HepG2 (cell line): Measurements from ENCODE around the gene TGFBR1. TPM values are rescaled to one million over a fixed set of nuclear protein-coding genes. Genes with fewer than 3 reads are reported as not detected.
A peak's percentile ranks its signal among the peaks of the same experiment; 100 is the strongest.

Experiments
- ATAC-seq: fragments of 200-7000 bp; cut with Tn5 transposase; 3 replicates; pipeline ENCODE4 v1.9.1; 2020; ENCODE audit warnings: mild to moderate bottlenecking, moderate library complexity
- BruUV-seq: library from RNA; stranded (reverse); fragments of 400-500 nt; replicated peaks from 2 replicates; lab custom pipeline; 2021; lab: Mats Ljungman, UMichigan
- CTCF ChIA-PET: fragments of 300-600 bp; formaldehyde crosslinking; extraction: SDS; loops from one replicate; lab custom pipeline; 2021; ENCODE audit warnings: low total read pairs, inconsistent platforms, low intra/inter-chr PET ratio; lab: Yijun Ruan, JAX
- POLR2A ChIA-PET: fragments of 350-600 bp; sonication (Branson Sonifier 250); formaldehyde crosslinking; loops from one replicate; lab custom pipeline; 2020; ENCODE audit warnings: antibody characterized with exemption, inconsistent platforms; lab: Yijun Ruan, JAX
- DNase-seq: peaks from one replicate; pipeline ENCODE4 v3.0.0-alpha.2; 2015; ENCODE audit warnings: low spot score
- FAIRE-seq: peaks from 3 replicates; lab custom pipeline; 2011; peaks lifted over from hg19 to GRCh38; lab: Jason Lieb, UNC
- H2AFZ ChIP-seq: one replicate; pipeline ENCODE4 v1.6.1; 2011; ENCODE audit warnings: low read length, inconsistent platforms
- H3K27ac ChIP-seq: fragments of 300-600 bp; 3 replicates; pipeline ENCODE4 v1.8.0; 2011; ENCODE audit warnings: mixed run types, mild to moderate bottlenecking, mixed read lengths, low read length, inconsistent platforms; ENCODE audit not compliant: insufficient read depth; ENCODE audit errors: extremely low read length
- H3K27me3 ChIP-seq, 2 experiments: fragments of 200-600 bp in 1 of 2; 2 replicates in 1 of 2; 3 replicates in 1 of 2; pipeline versions ENCODE4 v1.6.0 to v1.8.0; 2011; ENCODE audit warnings: low read length in 2 of 2, mild to moderate bottlenecking in 2 of 2, moderate library complexity in 2 of 2, inconsistent platforms in 1 of 2; ENCODE audit not compliant: insufficient read depth in 2 of 2, control insufficient read depth in 1 of 2
- H3K36me3 ChIP-seq, 2 experiments: fragments of 200-600 bp in 1 of 2; replicated peaks in 1 of 2; 2 replicates in 1 of 2; 3 replicates in 1 of 2; pipeline versions ENCODE4 v1.5.1 to v1.8.0; 2011; ENCODE audit warnings: low read length in 2 of 2, inconsistent platforms in 1 of 2; ENCODE audit not compliant: insufficient read depth in 2 of 2, control insufficient read depth in 1 of 2
- H3K4me1 ChIP-seq: 2 replicates; pipeline ENCODE4 v1.5.1; 2012; ENCODE audit warnings: low read length, inconsistent platforms; ENCODE audit not compliant: insufficient read depth
- H3K4me2 ChIP-seq: 2 replicates; pipeline ENCODE4 v1.6.0; 2011; ENCODE audit warnings: low read depth, low read length, inconsistent platforms
- H3K4me3 ChIP-seq, 3 experiments: fragments of 200-600 bp in 1 of 3; sonication (generic), shearing (Covaris generic) in 1 of 3; replicated peaks in 1 of 3; 2 replicates each; pipeline ENCODE4 v1.5.1; 2011 to 2016; ENCODE audit warnings: low read length in 3 of 3, inconsistent platforms in 2 of 3, low read depth in 2 of 3, mild to moderate bottlenecking in 2 of 3, control low read depth in 1 of 3, mixed read lengths in 1 of 3; ENCODE audit not compliant: insufficient read depth in 1 of 3
- H3K79me2 ChIP-seq: one replicate; pipeline ENCODE4 v1.6.1; 2011; ENCODE audit warnings: low read length, inconsistent platforms; ENCODE audit not compliant: insufficient read depth
- H3K9ac ChIP-seq: 2 replicates; pipeline ENCODE4 v1.6.0; 2011; ENCODE audit warnings: mild to moderate bottlenecking, low read depth, low read length, inconsistent platforms; ENCODE audit not compliant: insufficient read depth
- H3K9me3 ChIP-seq: 2 replicates; pipeline ENCODE4 v1.5.1; 2012; ENCODE audit warnings: mild to moderate bottlenecking, low read length
- H4K20me1 ChIP-seq: 2 replicates; pipeline ENCODE4 v1.6.0; 2011; ENCODE audit warnings: inconsistent platforms, mild to moderate bottlenecking, low read length, moderate library complexity; ENCODE audit not compliant: insufficient read depth
- HMGXB4 ChIP-seq, 2 experiments: sonication (generic) in 1 of 2; formaldehyde crosslinking in 1 of 2; IDR thresholded peaks; 2 replicates each; pipeline versions ENCODE4 v1.4.0 to v1.6.1; 2018 to 2020; ENCODE audit warnings: missing genetic modification reagents in 2 of 2, borderline replicate concordance in 1 of 2, low read depth in 1 of 2, mild to moderate bottlenecking in 1 of 2, missing biosample characterization in 1 of 2
- MAFF ChIP-seq: IDR thresholded peaks from 2 replicates; pipeline ENCODE4 v1.6.1; 2011; ENCODE audit warnings: low read depth, low read length, improper control_type of control experiment
- MAFK ChIP-seq, 2 experiments: IDR thresholded peaks in 1 of 2; conservative IDR thresholded peaks in 1 of 2; 2 replicates each; pipeline ENCODE4 v1.6.1; 2011; ENCODE audit warnings: improper control_type of control experiment in 2 of 2, low read length in 2 of 2
- MZF1 ChIP-seq: sonication (generic); formaldehyde crosslinking; IDR thresholded peaks from 2 replicates; pipeline ENCODE4 v1.8.1; 2023; ENCODE audit warnings: mild to moderate bottlenecking, missing genetic modification reagents, borderline replicate concordance
- TARDBP ChIP-seq: sonication (generic); formaldehyde crosslinking; IDR thresholded peaks from 2 replicates; pipeline ENCODE4 v1.8.0; 2022; ENCODE audit warnings: mild to moderate bottlenecking, missing genetic modification reagents
- THAP9 ChIP-seq: sonication (generic); formaldehyde crosslinking; IDR thresholded peaks from 2 replicates; pipeline ENCODE4; 2020; ENCODE audit warnings: missing genetic modification reagents, mild to moderate bottlenecking, borderline replicate concordance
- TRIM22 ChIP-seq: fragments of 450-650 bp; IDR thresholded peaks from 2 replicates; pipeline ENCODE4 v1.6.1; 2017
- WGBS: methylation state at CpG from one replicate; pipeline ENCODE4 v1.1.6; 2017; ENCODE audit warnings: low lambda C conversion rate; 5-methylcytosine and 5-hydroxymethylcytosine counted together
- in situ Hi-C: cut with HindIII; loops from 2 replicates; pipeline ENCODE4 v1.10.0; 2017; ENCODE audit warnings: low pct_unique_long_range_greater_than_20kb; ENCODE audit not compliant: extremely low pct_ligation_motif_present
- intact Hi-C: fragments of 100-400 bp; cut with micrococcal nuclease; formaldehyde crosslinking; loops from one replicate; pipeline ENCODE4 v1.10.0; 2022; ENCODE audit not compliant: unreplicated experiment
- polyA plus RNA-seq, 8 experiments: library from polyadenylated mRNA; depleted of rRNA in 3 of 8; stranded (reverse) in 7 of 8; unstranded in 1 of 8; fragments of >200 nt; fragmentation: Illumina TruSeq in 4 of 8; extraction: Trizol in 4 of 8; gene quantifications; 2 replicates each; pipeline versions ENCODE4 v1.2.1 to v1.2.3, GENCODE V29; 2011 to 2016; ENCODE audit warnings: low read depth in 4 of 8, missing spikeins in 1 of 8, mixed read lengths in 1 of 8; ENCODE audit not compliant: insufficient read depth in 1 of 8
- total RNA-seq, 5 experiments: library from RNA; depleted of rRNA; stranded (reverse); fragments of >200 nt; fragmentation: Illumina TruSeq; extraction: Trizol; gene quantifications; 2 replicates each; pipeline ENCODE4 v1.2.3, GENCODE V29; 2016; ENCODE audit warnings: low read depth in 1 of 5

Gene TGFBR1
- total and polyA plus RNA-seq, 2 of the 13 experiments (the other 11 are each of a cell fraction or from before 2014, with no cell fraction given) = 16.8 to 23.9 TPM

- no peaks in the 10 kb centered on the region for H3K4me1 ChIP-seq
- ChIA-PET POLR2A (no interaction called here), CTCF (no interaction called here)
- no peak for FAIRE-seq
- BruUV-seq = no TSS peak
- no peaks in the 10 kb centered on the region for H3K27me3 ChIP-seq
- H2AFZ ChIP-seq = no peak overlapping the region
- intact Hi-C loops (no loop called here), in situ Hi-C loops (loop anchor here (10.0 kb wide), 1 partner anchor 169 kb away; no protein-coding TSS in a partner anchor)
- no peaks in the 10 kb centered on the region for H3K79me2 ChIP-seq
- ATAC-seq = no peak
- no peaks in the 10 kb centered on the region for H4K20me1 ChIP-seq
- no peaks in the 10 kb centered on the region for H3K9me3 ChIP-seq
- DNase-seq = no peak
- no peak overlapping the region for H3K9ac ChIP-seq
- no peak overlapping the region for H3K4me2 ChIP-seq
- WGBS = 96% methylated on average over 3 of the region's 3 CpGs
- peaks cover 4 to 36% of the 10 kb centered on the region in 2 experiments; a peak in 4 of 5 replicates for H3K36me3 ChIP-seq
- TF ChIP-seq TARDBP (CRISPR knock-in tag) = no peak
- peak; percentile 56 to 77 for TF ChIP-seq MAFK (conservative IDR thresholded peaks at IDR 0.05 in 1 of 2, IDR thresholded peaks at IDR 0.05 in 1 of 2; ENCODE audit: low read length in 2 of 2)
- no peak for TF ChIP-seq MZF1 (CRISPR knock-in tag)
- no peak for TF ChIP-seq HMGXB4 (CRISPR knock-in tag; IDR thresholded peaks at IDR 0.05; ENCODE audit: borderline replicate concordance in 1 of 2, low read depth in 1 of 2)
- no peak for TF ChIP-seq THAP9 (CRISPR knock-in tag)
- TF ChIP-seq MAFF = peak; percentile 69
- TF ChIP-seq TRIM22 = no peak
- H3K27ac ChIP-seq = no peak overlapping the region
- H3K4me3 ChIP-seq = no peak overlapping the region
Measured at GRCh38 chr9:99143655-99144054, 38.7 kb downstream of the TGFBR1 start.
